Panc1 (cell line): ENCODE results near the gene CHID1. TPM values are rescaled to one million over a fixed set of nuclear protein-coding genes. Genes with fewer than 3 reads are reported as not detected.

Experiments
- ATAC-seq: fragments of 200-7000 bp; cut with Tn5 transposase; 2 replicates; pipeline ENCODE4 v1.9.1; 2020; ENCODE audit warnings: mild to moderate bottlenecking, moderate library complexity
- BruUV-seq: library from RNA; stranded (reverse); fragments of 400-500 nt; replicated peaks from 2 replicates; lab custom pipeline; 2021; lab: Mats Ljungman, UMichigan
- CTCF ChIA-PET: fragments of 300-600 bp; sonication (Branson Sonifier 250); formaldehyde crosslinking; loops from one replicate; lab custom pipeline; 2022; ENCODE audit warnings: antibody characterized with exemption; lab: Charles Lee
- POLR2A ChIA-PET: fragments of 300-600 bp; sonication (Branson Sonifier 250); formaldehyde crosslinking; loops from one replicate; lab custom pipeline; 2022; ENCODE audit warnings: antibody characterized with exemption; lab: Charles Lee
- DNase-seq: peaks from one replicate; pipeline ENCODE4 v3.0.0-alpha.2; 2010; ENCODE audit warnings: low read depth, low spot score
- H3K27ac ChIP-seq: 2 replicates; pipeline ENCODE4 v1.5.1; 2011; ENCODE audit warnings: mild to moderate bottlenecking, low read length, inconsistent platforms
- H3K27me3 ChIP-seq: fragments of 200-500 bp; sonication (Bioruptor generic); 2 replicates; pipeline ENCODE4 v1.6.0; 2014; ENCODE audit warnings: low read length, inconsistent platforms; ENCODE audit not compliant: control insufficient read depth, insufficient read depth
- H3K36me3 ChIP-seq: fragments of 200-500 bp; sonication (Bioruptor generic); 2 replicates; pipeline ENCODE4 v1.5.1; 2014; ENCODE audit warnings: inconsistent platforms, mild to moderate bottlenecking, low read length, moderate library complexity; ENCODE audit not compliant: control insufficient read depth, insufficient read depth
- H3K4me1 ChIP-seq: 2 replicates; pipeline ENCODE4 v1.5.1; 2011; ENCODE audit warnings: inconsistent platforms, mild to moderate bottlenecking, low read length, moderate library complexity; ENCODE audit not compliant: control insufficient read depth, insufficient read depth
- H3K4me3 ChIP-seq, 2 experiments: 2 replicates each; pipeline ENCODE4 v1.5.1; 2011 to 2012; ENCODE audit warnings: low read depth in 2 of 2, low read length in 2 of 2, mild to moderate bottlenecking in 2 of 2, inconsistent platforms in 1 of 2, moderate library complexity in 1 of 2
- H3K9me3 ChIP-seq: fragments of 200-500 bp; sonication (Bioruptor generic); 2 replicates; pipeline ENCODE4 v1.5.1; 2014; ENCODE audit warnings: low read depth, mild to moderate bottlenecking, inconsistent platforms, low read length, moderate library complexity; ENCODE audit not compliant: control insufficient read depth, insufficient read depth
- CTCF ChIP-seq: fragments of 450-650 bp; IDR thresholded peaks from 2 replicates; pipeline ENCODE4 v1.5.1; 2017; ENCODE audit warnings: mild to moderate bottlenecking
- POLR2AphosphoS5 ChIP-seq: IDR thresholded peaks from 2 replicates; pipeline ENCODE4 v1.6.1; 2012; ENCODE audit warnings: mild to moderate bottlenecking, low read depth, low read length, moderate library complexity
- SIN3A ChIP-seq: IDR thresholded peaks from 2 replicates; pipeline ENCODE4 v1.6.1; 2012; ENCODE audit warnings: low read depth, mild to moderate bottlenecking, low read length, moderate library complexity, borderline replicate concordance; ENCODE audit not compliant: insufficient read depth
- TCF7L2 ChIP-seq: IDR thresholded peaks from 2 replicates; pipeline ENCODE4 v1.6.1; 2011; ENCODE audit warnings: mild to moderate bottlenecking, low read depth, low read length, inconsistent platforms
- in situ Hi-C: cut with HindIII; loops from 2 replicates; pipeline ENCODE4 v1.10.0; 2016; ENCODE audit warnings: low sequenced_read_pairs, low pct_unique_long_range_greater_than_20kb
- intact Hi-C: fragments of 100-400 bp; cut with micrococcal nuclease; formaldehyde crosslinking; loops from one replicate; pipeline ENCODE4 v1.10.0; 2022; ENCODE audit not compliant: unreplicated experiment
- total RNA-seq: library from RNA; stranded (reverse); gene quantifications from one replicate; pipeline ENCODE4 v1.2.1, GENCODE V29; 2021; ENCODE audit not compliant: unreplicated experiment
- TF ChIP-seq, protein P1 (sequence below), 2 experiments: IDR thresholded peaks; 2 replicates each; pipeline ENCODE4 v1.6.1; 2011 to 2012; ENCODE audit warnings: low read depth in 2 of 2, control low read depth in 1 of 2, low read length in 1 of 2, mild to moderate bottlenecking in 1 of 2, moderate library complexity in 1 of 2; ENCODE audit not compliant: insufficient read depth in 1 of 2

The CHID1 gene
- total RNA-seq, 1 experiment from 2014 or later = 224 TPM

DNA sequence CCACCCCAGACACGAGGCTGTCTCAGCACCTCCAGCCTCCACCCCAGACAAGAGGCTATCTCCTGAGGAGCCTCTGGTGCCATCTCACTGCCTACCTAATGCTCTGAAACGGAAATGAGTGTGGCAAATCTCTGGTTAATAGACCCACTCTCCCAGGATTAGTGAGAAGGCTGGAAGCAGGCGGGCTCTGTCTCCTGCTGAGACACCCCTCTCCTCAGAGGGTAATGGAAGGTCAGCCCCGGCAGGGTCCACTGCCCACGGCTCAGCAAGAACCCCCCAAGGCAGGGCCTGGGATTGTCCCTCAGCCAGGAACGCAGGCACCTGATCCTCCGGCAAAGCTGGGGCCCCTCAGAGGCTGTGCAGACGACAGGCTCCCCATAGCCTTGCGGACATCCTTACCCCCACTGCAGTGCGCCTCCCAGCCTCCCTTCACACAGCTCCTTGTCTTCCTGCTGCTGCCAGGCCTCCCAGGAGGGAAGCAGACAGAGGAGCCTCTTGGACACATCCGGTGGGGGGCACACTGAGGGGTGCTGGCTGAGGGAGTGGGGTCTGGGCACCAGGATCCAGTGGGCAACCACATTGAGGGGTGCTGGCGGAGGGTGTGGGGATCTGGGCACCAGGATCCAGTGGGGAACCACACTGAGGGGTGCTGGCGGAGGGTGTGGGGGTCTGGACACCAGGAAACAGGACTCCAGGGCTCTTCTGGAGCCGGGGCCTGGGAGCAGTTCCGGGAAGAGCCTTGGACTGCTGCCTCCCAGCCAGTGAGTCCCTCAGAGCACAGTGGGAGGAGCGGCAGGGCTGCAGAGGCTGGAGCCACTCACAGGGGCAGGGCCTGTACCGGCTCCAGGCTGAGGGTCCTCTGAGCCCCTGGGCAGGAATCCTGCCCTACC, 13.1 kb downstream of the CHID1 start:
- Histone ChIP-seq H3K4me1 (peaks cover 8% of the 10 kb centered on the region), H3K4me3 (no peak overlapping the region), H3K9me3 (no peaks in the 10 kb centered on the region), H3K36me3 (peaks cover 10% of the 10 kb centered on the region; the same call in 1 of the 2 replicates), H3K27me3 (no peaks in the 10 kb centered on the region), H3K27ac (no peak overlapping the region)
- in situ Hi-C loops (no loop called here), intact Hi-C loops (no loop called here)
- ATAC-seq (peak; percentile 27), DNase-seq (no peak)
- TF ChIP-seq TCF7L2 (no peak), POLR2AphosphoS5 (peak; percentile 16; the same call in 1 of the 2 replicates)
- ChIA-PET CTCF (interaction anchor here (0.7 to 0.9 kb wide), 6 partner anchors 14 to 156 kb away, joined by 3 to 6 read pairs (median 3); partner anchors contain the start of gene CHID1), POLR2A (no interaction called here)
- no TSS peak for BruUV-seq

- in situ Hi-C loops (no loop called here), intact Hi-C loops (no loop called here)
- ChIA-PET POLR2A (no interaction called here), CTCF (interaction anchor here (0.7 to 1.2 kb wide), 3 partner anchors 10 to 61 kb away, joined by 3 to 4 read pairs (median 3); no protein-coding TSS in a partner anchor)
- no peaks in the 10 kb centered on the region for H3K27me3 ChIP-seq
- H3K27ac ChIP-seq = no peak overlapping the region
- BruUV-seq = no TSS peak
- no peak overlapping the region for H3K4me3 ChIP-seq
- H3K4me1 ChIP-seq = peaks cover 19% of the 10 kb centered on the region
- H3K9me3 ChIP-seq = no peaks in the 10 kb centered on the region
- no peak for TF ChIP-seq CTCF
- no peak for TF ChIP-seq TCF7L2
- TF ChIP-seq POLR2AphosphoS5 = no peak
- no peak for TF ChIP-seq SIN3A
- TF ChIP-seq, protein P1, sequence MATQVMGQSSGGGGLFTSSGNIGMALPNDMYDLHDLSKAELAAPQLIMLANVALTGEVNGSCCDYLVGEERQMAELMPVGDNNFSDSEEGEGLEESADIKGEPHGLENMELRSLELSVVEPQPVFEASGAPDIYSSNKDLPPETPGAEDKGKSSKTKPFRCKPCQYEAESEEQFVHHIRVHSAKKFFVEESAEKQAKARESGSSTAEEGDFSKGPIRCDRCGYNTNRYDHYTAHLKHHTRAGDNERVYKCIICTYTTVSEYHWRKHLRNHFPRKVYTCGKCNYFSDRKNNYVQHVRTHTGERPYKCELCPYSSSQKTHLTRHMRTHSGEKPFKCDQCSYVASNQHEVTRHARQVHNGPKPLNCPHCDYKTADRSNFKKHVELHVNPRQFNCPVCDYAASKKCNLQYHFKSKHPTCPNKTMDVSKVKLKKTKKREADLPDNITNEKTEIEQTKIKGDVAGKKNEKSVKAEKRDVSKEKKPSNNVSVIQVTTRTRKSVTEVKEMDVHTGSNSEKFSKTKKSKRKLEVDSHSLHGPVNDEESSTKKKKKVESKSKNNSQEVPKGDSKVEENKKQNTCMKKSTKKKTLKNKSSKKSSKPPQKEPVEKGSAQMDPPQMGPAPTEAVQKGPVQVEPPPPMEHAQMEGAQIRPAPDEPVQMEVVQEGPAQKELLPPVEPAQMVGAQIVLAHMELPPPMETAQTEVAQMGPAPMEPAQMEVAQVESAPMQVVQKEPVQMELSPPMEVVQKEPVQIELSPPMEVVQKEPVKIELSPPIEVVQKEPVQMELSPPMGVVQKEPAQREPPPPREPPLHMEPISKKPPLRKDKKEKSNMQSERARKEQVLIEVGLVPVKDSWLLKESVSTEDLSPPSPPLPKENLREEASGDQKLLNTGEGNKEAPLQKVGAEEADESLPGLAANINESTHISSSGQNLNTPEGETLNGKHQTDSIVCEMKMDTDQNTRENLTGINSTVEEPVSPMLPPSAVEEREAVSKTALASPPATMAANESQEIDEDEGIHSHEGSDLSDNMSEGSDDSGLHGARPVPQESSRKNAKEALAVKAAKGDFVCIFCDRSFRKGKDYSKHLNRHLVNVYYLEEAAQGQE (IDR thresholded peaks at IDR 0.05; ENCODE audit: insufficient read depth in 1 of 2, low read depth in 2 of 2, low read length in 1 of 2) = no peak
- peaks cover 8% of the 10 kb centered on the region; the same call in 1 of the 2 replicates for H3K36me3 ChIP-seq
- no peak for ATAC-seq
- DNase-seq = no peak
Measured at GRCh38 chr11:895331-896110, 15.1 kb downstream of the CHID1 start.
